OCI-LY1 (cell line): Measurements from ENCODE around the gene KRT75.

Source experiments
- EZH2 ChIP-seq: fragments of 200-600 bp; sonication (generic), shearing (Covaris generic); IDR thresholded peaks from 2 replicates; pipeline ENCODE4 v1.8.0; 2017; ENCODE audit warnings: borderline replicate concordance, mixed run types, mild to moderate bottlenecking, antibody characterized with exemption, low read length, moderate library complexity, mixed read lengths
- TF ChIP-seq, protein P1 (sequence below): fragments of 200-600 bp; sonication (generic), shearing (Covaris generic); IDR thresholded peaks from 2 replicates; pipeline ENCODE4 v1.5.1; 2017; ENCODE audit warnings: mild to moderate bottlenecking, antibody characterized with exemption, low read length, moderate library complexity, mixed read lengths

DNA sequence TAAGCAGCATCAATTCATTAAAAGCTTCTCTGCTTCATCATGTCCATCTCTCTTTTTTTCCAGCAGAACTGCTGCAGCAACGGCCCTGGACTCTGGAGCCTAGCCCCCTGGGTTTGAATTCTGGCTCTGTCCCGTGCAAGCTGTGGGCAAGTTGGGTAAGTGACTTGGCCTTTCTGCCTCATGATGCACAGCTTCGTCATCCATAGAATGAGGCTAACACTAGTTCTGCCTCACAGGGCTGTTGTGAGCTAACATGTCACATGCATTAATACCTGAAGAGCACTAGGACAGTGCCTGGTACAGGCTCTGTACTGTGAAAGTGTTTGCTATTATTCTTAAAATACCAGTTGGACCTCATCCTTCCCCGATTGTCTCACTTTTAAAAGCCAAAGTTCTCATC lies 32.2 kb downstream of the KRT75 start:
- TF ChIP-seq, protein P1, sequence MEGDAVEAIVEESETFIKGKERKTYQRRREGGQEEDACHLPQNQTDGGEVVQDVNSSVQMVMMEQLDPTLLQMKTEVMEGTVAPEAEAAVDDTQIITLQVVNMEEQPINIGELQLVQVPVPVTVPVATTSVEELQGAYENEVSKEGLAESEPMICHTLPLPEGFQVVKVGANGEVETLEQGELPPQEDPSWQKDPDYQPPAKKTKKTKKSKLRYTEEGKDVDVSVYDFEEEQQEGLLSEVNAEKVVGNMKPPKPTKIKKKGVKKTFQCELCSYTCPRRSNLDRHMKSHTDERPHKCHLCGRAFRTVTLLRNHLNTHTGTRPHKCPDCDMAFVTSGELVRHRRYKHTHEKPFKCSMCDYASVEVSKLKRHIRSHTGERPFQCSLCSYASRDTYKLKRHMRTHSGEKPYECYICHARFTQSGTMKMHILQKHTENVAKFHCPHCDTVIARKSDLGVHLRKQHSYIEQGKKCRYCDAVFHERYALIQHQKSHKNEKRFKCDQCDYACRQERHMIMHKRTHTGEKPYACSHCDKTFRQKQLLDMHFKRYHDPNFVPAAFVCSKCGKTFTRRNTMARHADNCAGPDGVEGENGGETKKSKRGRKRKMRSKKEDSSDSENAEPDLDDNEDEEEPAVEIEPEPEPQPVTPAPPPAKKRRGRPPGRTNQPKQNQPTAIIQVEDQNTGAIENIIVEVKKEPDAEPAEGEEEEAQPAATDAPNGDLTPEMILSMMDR: no peak
- no peak for TF ChIP-seq EZH2
